BLaER1 (cell line): Measurements from ENCODE around the gene MST1.
A peak's percentile ranks its signal among the peaks of the same experiment; 100 is the strongest.
"Not testable (repeated sequence)": the region's sequence is repeated elsewhere in the genome, so short reads cannot be mapped to it uniquely, and the experiment has no call there.

Experiments used
- H3K27ac ChIP-seq: shearing (Covaris generic); formaldehyde crosslinking; 2 replicates; pipeline ENCODE4 v1.8.1; 2022
- H3K27me3 ChIP-seq: shearing (Covaris generic); formaldehyde crosslinking; 2 replicates; pipeline ENCODE4 v1.8.1; 2022
- H3K36me3 ChIP-seq: shearing (Covaris generic); formaldehyde crosslinking; 2 replicates; pipeline ENCODE4 v1.8.1; 2022
- H3K4me1 ChIP-seq: shearing (Covaris generic); formaldehyde crosslinking; 2 replicates; pipeline ENCODE4 v1.8.1; 2022
- H3K4me2 ChIP-seq: shearing (Covaris generic); formaldehyde crosslinking; 2 replicates; pipeline ENCODE4 v1.8.1; 2022
- H3K4me3 ChIP-seq: shearing (Covaris generic); formaldehyde crosslinking; 2 replicates; pipeline ENCODE4 v1.8.1; 2022
- H3K9ac ChIP-seq: shearing (Covaris generic); formaldehyde crosslinking; 2 replicates; pipeline ENCODE4 v1.8.1; 2022
- H3K9me3 ChIP-seq: shearing (Covaris generic); formaldehyde crosslinking; 2 replicates; pipeline ENCODE4 v1.8.1; 2022
- H4K20me1 ChIP-seq: shearing (Covaris generic); formaldehyde crosslinking; 2 replicates; pipeline ENCODE4 v1.8.1; 2022
- Cebpa-rat ChIP-seq: shearing (Covaris generic); IDR thresholded peaks from 2 replicates; pipeline ENCODE4 v1.8.1; 2022

The MST1 gene

GRCh38 chr3:49703956-49704355 is 14.7 kb upstream of the MST1 start:
- H3K27me3 ChIP-seq, result no peaks in the 10 kb centered on the region

GRCh38 chr3:49703443-49703927 is 14.2 kb upstream of the MST1 start:
- peaks cover 80% of the 10 kb centered on the region for H3K36me3 ChIP-seq
- H3K9ac ChIP-seq, result 0 out of 2 replicates have a peak overlapping the region, but pooled peaks have one; percentile 6
- peak overlapping the region; percentile 38 for H3K27ac ChIP-seq
- H3K4me1 ChIP-seq, result peaks cover 36% of the 10 kb centered on the region
- H3K4me3 ChIP-seq, result no peak overlapping the region
- no peaks in the 10 kb centered on the region for H4K20me1 ChIP-seq
- no peak overlapping the region for H3K4me2 ChIP-seq
- H3K9me3 ChIP-seq, result no peaks in the 10 kb centered on the region
- H3K27me3 ChIP-seq, result no peaks in the 10 kb centered on the region
- no peak for TF ChIP-seq Cebpa-rat

More at GRCh38 chr3:49703956-49704355, 14.7 kb upstream of the MST1 start:
- peaks cover 31% of the 10 kb centered on the region for H3K4me1 ChIP-seq
- 0 out of 2 replicates have a peak overlapping the region, but pooled peaks have one; percentile 6 for H3K9ac ChIP-seq
- H3K27ac ChIP-seq, result peak overlapping the region; percentile 38
- no peaks in the 10 kb centered on the region for H4K20me1 ChIP-seq
- no peak for TF ChIP-seq Cebpa-rat
- no peak overlapping the region for H3K4me2 ChIP-seq
- H3K9me3 ChIP-seq, result no peaks in the 10 kb centered on the region
- H3K4me3 ChIP-seq, result no peak overlapping the region
- peaks cover 75% of the 10 kb centered on the region for H3K36me3 ChIP-seq

GRCh38 chr3:49702672-49703071 is 13.4 kb upstream of the MST1 start:
- Histone ChIP-seq H3K9ac (0 out of 2 replicates have a peak overlapping the region, but pooled peaks have one; percentile 4), H3K27ac (no peak overlapping the region), H3K9me3 (no peaks in the 10 kb centered on the region), H3K27me3 (no peaks in the 10 kb centered on the region), H3K4me2 (no peak overlapping the region), H3K36me3 (peaks cover 88% of the 10 kb centered on the region), H4K20me1 (no peaks in the 10 kb centered on the region), H3K4me1 (peaks cover 34% of the 10 kb centered on the region), H3K4me3 (no peak overlapping the region)
- no peak for TF ChIP-seq Cebpa-rat

GRCh38 chr3:49701388-49702077 is 12.3 kb upstream of the MST1 start:
- H3K4me2 ChIP-seq, result no peak overlapping the region
- 0 out of 2 replicates have a peak overlapping the region, but pooled peaks have one; percentile 4 for H3K9ac ChIP-seq
- H3K36me3 ChIP-seq, result peaks cover 95% of the 10 kb centered on the region
- H3K27ac ChIP-seq, result no peak overlapping the region
- H3K4me1 ChIP-seq, result peaks cover 27% of the 10 kb centered on the region
- H3K27me3 ChIP-seq, result no peaks in the 10 kb centered on the region
- no peak overlapping the region for H3K4me3 ChIP-seq
- no peaks in the 10 kb centered on the region for H4K20me1 ChIP-seq
- no peak for TF ChIP-seq Cebpa-rat
- no peaks in the 10 kb centered on the region for H3K9me3 ChIP-seq

GRCh38 chr3:49700453-49701128 is 11.3 kb upstream of the MST1 start:
- Histone ChIP-seq H3K9ac (no peak overlapping the region), H4K20me1 (no peaks in the 10 kb centered on the region)
- no peak for TF ChIP-seq Cebpa-rat

GRCh38 chr3:49700014-49700413 is 10.7 kb upstream of the MST1 start:
- no peak for TF ChIP-seq Cebpa-rat
- 0 out of 2 replicates have a peak, but pooled peaks cover 5% of the 10 kb centered on the region for H4K20me1 ChIP-seq

More at GRCh38 chr3:49700453-49701128, 11.3 kb upstream of the MST1 start:
- H3K4me2 ChIP-seq, result no peak overlapping the region
- peaks cover 27% of the 10 kb centered on the region for H3K4me1 ChIP-seq
- H3K9me3 ChIP-seq, result no peaks in the 10 kb centered on the region
- H3K4me3 ChIP-seq, result no peak overlapping the region
- peaks cover 86% of the 10 kb centered on the region for H3K36me3 ChIP-seq
- H3K27me3 ChIP-seq, result no peaks in the 10 kb centered on the region
- 0 out of 2 replicates have a peak overlapping the region, but pooled peaks have one; percentile 19 for H3K27ac ChIP-seq

GRCh38 chr3:49699281-49699979 is 10.2 kb upstream of the MST1 start:
- Histone ChIP-seq H3K36me3 (peaks cover 74% of the 10 kb centered on the region), H3K4me2 (peak overlapping the region; percentile 66), H3K9me3 (no peaks in the 10 kb centered on the region), H3K4me1 (peaks cover 27% of the 10 kb centered on the region), H3K27me3 (no peaks in the 10 kb centered on the region), H3K9ac (peak overlapping the region; percentile 67), H3K27ac (peak overlapping the region; percentile 73), H4K20me1 (peaks cover 10% of the 10 kb centered on the region; the same call in 1 of the 2 replicates), H3K4me3 (no peak overlapping the region)
- no peak for TF ChIP-seq Cebpa-rat

More at GRCh38 chr3:49700014-49700413, 10.7 kb upstream of the MST1 start:
- H3K4me2 ChIP-seq, result peak overlapping the region; percentile 66; the same call in 1 of the 2 replicates
- peaks cover 80% of the 10 kb centered on the region for H3K36me3 ChIP-seq
- H3K4me1 ChIP-seq, result peaks cover 27% of the 10 kb centered on the region
- H3K9ac ChIP-seq, result no peak overlapping the region
- H3K9me3 ChIP-seq, result no peaks in the 10 kb centered on the region
- H3K27ac ChIP-seq, result peak overlapping the region; percentile 73
- H3K4me3 ChIP-seq, result no peak overlapping the region
- H3K27me3 ChIP-seq, result no peaks in the 10 kb centered on the region

- not testable (repeated sequence) for H3K9me3 ChIP-seq, H3K27me3 ChIP-seq, H3K27ac ChIP-seq, H3K4me2 ChIP-seq, H3K4me3 ChIP-seq, H3K9ac ChIP-seq
- H3K36me3 ChIP-seq, result peaks cover 41% of the 10 kb centered on the region
- peaks cover 34% of the 10 kb centered on the region for H3K4me1 ChIP-seq
- H4K20me1 ChIP-seq, result peaks cover 21% of the 10 kb centered on the region
These were observed 6.2 kb upstream of the MST1 start for GRCh38 chr3:49695350-49696015.

GRCh38 chr3:49694409-49695070 is 5.3 kb upstream of the MST1 start:
- peaks cover 26% of the 10 kb centered on the region for H4K20me1 ChIP-seq
- not testable (repeated sequence) for H3K9me3 ChIP-seq, H3K27ac ChIP-seq, H3K4me2 ChIP-seq, H3K27me3 ChIP-seq, H3K4me3 ChIP-seq, H3K9ac ChIP-seq
- H3K36me3 ChIP-seq, result peaks cover 32% of the 10 kb centered on the region
- H3K4me1 ChIP-seq, result peaks cover 32% of the 10 kb centered on the region

GRCh38 chr3:49691481-49691880 is 2.2 kb upstream of the MST1 start:
- not testable (repeated sequence) for H3K9me3 ChIP-seq, H3K4me2 ChIP-seq, H3K36me3 ChIP-seq, H3K27me3 ChIP-seq, H3K27ac ChIP-seq, H3K4me3 ChIP-seq, H3K9ac ChIP-seq
- H4K20me1 ChIP-seq, result peaks cover 27% of the 10 kb centered on the region
- H3K4me1 ChIP-seq, result peaks cover 24% of the 10 kb centered on the region

- Histone ChIP-seq H3K4me1 (peaks cover 24% of the 10 kb centered on the region), H3K9ac (peak overlapping the region; percentile 96; the same call in 1 of the 2 replicates), H4K20me1 (peaks cover 27% of the 10 kb centered on the region), H3K4me2 (peak overlapping the region; percentile 77)
- not testable (repeated sequence) for H3K36me3 ChIP-seq, H3K9me3 ChIP-seq, H3K27ac ChIP-seq, H3K27me3 ChIP-seq, H3K4me3 ChIP-seq
These were observed 1.6 kb upstream of the MST1 start for GRCh38 chr3:49690856-49691255.

- Histone ChIP-seq H3K9ac (peak overlapping the region; percentile 96), H3K27ac (peak overlapping the region; percentile 84), H4K20me1 (peaks cover 23% of the 10 kb centered on the region), H3K4me1 (peaks cover 24% of the 10 kb centered on the region), H3K4me2 (peak overlapping the region; percentile 77), H3K4me3 (peak overlapping the region; percentile 96)
- H3K36me3 ChIP-seq, H3K27me3 ChIP-seq, H3K9me3 ChIP-seq: not testable (repeated sequence)
These were observed 792 bp upstream of the MST1 start for GRCh38 chr3:49689908-49690624.
